HG02571 (cell line): ENCODE data around the gene MOGAT1.
A peak's percentile ranks its signal among the peaks of the same experiment; 100 is the strongest.
"Not testable (repeated sequence)": the region's sequence is repeated elsewhere in the genome, so short reads cannot be mapped to it uniquely, and the experiment has no call there.

ENCODE experiments used
- ATAC-seq: cut with Tn5 transposase; IDR thresholded peaks from one replicate; pipeline ENCODE4 v1.9.1; 2021; ENCODE audit warnings: mild to moderate bottlenecking, moderate library complexity; ENCODE audit not compliant: unreplicated experiment

The MOGAT1 gene

DNA sequence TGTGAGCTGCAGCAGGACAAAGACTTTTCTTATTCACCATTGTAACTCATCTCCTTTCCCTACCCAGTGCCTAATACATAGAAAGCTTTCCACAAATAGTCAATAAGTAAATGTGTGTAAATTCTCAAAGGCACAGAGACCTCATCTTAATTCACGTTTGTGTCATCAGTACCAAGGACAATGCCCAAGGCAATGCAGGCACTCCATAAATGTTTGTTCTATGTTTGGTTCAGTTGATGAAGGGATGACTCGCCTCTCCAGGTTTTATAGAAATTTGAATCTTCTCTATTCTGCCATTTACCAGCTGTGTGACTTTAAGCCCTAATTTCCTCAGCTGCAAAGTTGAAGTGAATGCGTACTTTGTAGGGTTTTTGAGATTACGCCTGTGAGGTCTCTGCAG, 2.1 kb upstream of the MOGAT1 start:
- no peak for ATAC-seq

DNA sequence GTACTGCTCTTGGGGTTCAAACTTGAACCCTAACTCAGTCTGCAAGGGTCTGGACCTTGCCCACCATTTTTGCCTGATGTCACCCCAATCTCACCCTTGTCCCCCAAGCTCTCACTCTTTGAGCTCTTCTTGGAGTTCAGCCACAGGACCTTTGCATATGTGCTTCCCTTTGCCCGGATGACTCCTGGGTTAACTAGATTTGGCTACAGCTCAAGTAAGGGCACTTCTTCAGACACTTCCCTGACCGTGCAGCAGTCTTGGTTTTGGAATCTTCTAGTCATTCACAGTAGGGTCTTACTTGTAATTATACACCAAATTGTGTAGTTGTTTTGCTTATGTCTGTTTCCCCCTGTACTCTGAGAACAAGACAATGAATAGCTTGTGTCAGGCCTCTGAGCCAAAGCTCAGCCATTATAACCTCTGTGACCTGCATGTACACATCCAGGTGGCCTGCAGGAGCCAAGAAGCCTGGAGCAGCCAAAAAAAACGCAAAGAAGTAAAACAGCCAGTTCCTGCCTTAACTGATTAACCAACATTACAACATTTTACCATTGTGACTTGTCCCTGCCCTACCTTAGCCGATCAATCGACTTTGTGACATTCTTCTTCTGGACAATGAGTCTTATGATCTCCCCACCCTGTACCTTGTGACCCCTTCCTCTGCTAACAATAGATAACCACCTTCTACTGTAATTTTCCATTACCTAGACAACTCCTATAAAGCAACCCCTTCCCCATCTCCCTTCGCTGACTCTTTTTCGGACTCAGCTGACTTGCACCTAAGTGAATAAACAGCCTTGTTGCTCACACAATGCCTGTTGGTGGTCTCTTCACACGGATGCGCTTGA, 1.0 kb upstream of the MOGAT1 start:
- ATAC-seq: no peak

DNA sequence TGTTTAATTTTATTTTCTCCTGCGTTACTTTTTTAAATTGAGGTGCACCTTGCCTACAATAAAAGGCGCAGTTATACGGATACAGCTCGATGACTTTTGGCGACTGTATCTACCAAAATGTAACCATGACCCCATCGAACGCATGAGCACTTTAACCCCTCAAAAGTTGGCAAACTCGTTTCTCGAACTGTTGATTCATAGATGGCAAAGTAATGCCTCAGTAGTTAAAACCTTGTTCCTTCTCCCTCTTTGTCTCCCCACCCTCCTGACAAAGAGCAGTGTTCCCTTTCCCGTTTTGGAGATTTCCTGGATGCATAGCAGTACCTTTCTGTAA, 577 bp downstream of the MOGAT1 start:
- ATAC-seq: no peak

DNA sequence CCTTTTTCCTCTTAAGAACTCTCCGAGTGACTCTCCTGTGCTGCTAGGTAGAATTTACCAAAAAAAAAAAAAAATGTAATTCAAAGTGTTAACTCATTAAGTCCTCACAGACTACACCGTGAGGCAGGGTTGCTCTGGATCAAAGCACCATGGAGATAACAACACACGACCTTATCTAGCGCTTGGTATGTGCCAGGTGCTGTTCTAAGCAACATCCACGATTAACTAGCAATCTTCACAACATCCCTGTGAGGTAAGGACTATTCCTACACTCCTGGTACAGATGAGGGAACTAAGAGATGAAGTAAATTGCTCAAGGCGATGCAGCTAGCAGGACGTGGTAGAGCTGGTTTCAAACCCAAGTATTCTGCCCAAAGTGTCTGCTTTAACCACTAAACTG, 1.8 kb downstream of the MOGAT1 start:
- no peak for ATAC-seq

DNA sequence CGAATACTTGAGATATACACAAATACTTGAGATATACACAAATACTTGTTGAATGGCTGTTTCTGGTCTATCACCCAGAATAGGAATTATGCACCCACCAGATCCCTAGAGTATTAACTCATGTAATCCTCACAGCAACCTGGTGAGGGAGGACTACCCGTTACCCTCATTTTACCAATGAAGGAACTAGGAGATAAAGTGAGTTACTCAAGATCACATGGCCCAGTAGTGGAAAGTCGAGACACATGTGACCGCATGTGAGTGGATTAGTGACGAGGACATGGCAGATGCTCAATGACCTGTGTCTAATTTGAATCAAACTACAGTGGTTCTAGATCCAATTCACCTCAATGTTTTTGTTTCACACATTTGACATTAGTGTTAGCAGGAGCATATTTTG, 2.4 kb downstream of the MOGAT1 start:
- ATAC-seq: no peak

DNA sequence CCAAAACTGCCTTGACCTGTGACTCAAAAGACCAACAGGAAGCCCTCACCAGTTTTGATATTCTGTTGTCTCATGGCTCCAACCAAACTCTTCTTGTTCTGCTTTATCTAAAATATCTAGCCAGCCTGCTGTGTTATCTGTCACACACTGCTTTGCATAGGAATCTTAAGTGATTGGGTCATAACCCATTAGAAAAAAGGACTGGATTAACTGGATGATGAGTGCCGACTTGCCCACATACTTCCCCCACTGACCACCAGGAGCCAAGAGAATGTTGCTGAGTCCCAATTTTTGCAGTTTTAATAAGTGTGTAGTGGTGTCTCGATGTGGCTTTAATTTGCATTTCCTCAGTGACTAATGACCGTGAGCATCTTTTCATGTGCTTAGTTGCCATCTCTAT, 6.5 kb downstream of the MOGAT1 start:
- ATAC-seq: no peak

DNA sequence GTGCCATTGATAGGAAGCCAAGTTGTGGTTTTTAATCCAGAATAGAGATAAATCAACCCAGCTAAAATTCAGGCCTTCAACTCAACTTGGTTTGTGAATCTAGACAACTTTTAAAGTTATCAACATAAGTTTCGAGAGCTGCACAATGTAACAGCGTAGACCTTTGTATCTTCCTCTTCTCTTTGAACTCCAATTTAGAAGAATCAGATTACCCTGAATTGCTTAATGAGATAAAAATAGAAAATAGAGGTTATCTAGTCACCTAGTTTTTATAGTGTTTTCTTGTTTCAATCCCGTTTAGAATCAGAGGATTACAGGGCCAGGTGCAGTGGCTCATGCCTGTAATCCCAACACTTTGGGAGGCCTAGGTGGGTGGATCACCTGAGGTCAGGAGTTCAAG, 12.3 kb downstream of the MOGAT1 start:
- ATAC-seq: no peak

DNA sequence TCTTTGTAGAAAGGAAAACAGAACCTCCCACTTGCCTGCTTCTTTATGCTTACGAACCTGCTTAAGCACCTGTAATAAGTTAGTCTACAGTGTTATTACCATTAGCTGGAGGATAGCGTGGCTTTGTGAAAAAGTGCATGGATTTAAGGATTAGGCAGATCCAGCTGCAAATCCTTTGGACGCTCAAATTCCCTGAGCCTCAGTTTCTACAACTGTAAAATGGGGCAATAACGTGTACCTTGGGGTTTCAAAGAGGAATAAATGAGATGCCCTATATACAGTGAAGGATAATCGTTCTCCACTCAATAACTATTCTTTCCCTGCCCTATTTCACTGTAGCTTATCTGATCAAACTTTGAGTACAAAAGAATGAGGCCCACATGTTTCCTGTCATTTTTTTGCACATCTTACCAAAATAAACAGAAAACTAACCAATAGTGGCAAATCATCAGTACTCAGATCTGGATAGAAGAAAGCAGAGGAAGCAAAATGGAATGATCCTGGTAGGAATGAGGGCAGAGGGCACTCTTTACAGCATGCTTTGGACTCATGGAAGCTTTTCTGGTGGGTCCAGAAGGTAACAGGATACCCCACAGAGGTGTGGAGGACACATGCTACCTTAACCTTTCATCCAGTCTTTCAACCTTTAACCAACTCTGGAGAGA, 14.8 kb downstream of the MOGAT1 start:
- ATAC-seq: no peak

DNA sequence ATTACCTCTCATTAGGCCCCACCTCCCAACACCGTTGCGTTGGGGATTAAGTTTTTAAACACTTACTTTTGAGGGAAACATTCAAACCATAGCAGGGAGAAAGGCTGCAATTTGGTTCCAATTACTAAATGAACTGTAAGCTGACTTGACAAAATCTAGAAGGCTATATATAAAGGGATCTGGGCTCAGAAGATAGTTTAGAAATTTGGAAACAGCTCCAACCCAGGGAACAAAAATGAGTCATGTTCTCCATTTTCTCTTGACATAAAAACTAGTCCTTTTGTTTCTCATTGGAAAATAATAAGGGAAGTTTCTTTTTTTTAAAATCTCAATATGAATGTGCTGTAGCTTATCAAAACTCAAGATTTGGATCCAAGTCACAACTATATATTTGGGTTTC, 17.5 kb downstream of the MOGAT1 start:
- no peak for ATAC-seq

DNA sequence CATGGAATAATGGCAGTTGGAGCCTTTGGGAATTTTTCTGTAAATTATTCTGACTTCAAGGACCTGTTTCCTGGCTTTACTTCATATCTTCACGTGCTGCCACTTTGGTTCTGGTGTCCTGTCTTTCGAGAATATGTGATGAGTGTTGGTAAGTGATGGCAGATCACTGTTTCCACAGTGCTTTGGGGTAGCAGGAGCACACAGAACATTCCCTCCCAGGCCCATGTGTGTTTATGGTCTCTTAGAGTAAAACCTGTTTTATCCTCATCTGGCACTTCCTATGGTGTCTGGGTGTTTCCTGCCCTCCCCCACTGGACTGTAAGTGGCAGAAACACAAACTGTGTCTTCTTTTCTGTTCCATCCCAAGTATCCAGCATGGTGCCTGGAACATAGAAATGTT, 17.9 kb downstream of the MOGAT1 start:
- ATAC-seq: no peak

DNA sequence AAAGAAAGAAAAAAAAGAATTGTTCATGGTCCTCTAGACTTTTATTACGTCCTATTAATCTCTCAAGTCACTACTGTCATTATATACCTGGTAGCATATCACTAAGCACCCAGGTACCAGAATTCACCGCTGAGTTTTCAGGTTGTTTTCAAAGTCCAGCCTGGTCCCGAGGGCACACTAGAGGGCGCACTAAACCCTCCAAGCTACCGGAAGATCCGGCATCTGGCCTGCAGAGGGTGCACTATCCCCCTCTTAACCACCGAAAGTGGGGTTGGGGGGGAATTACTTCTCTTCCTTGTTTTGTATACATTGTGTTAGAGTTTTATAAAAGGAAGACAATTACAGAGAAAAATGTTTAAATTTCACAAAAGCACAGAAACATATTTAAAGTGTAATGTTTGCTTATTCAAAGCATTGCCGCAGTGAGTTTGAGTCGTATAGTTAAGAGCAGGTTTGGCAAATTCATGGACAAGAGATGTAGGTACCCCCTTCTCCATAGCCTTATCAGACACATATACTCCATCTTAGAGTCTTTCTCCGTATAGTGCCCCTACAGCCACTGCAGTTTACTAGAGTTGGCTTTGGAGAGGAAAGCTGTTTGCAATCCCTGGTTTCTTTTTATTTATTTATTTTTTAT, 19.2 kb downstream of the MOGAT1 start:
- peak; percentile 92 for ATAC-seq

DNA sequence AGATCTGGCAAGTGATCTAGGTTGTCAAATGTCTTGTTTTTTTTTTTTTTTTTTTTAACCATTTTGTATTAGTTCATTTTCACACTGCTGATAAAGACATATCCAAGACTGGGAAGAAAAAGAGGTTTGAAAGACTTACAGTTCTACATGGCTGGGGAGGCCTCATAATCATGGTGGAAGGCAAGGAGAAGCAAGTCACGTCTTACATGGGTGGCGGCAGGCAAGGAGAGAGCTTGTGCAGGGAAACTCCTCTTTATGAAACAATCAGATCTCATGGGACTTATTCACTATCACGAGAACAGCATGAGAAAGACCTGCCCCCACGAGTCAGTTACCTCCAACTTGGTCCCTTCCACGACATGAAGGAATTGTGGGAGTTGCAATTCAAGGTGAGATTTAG, 22.0 kb downstream of the MOGAT1 start:
- not testable (repeated sequence) for ATAC-seq

DNA sequence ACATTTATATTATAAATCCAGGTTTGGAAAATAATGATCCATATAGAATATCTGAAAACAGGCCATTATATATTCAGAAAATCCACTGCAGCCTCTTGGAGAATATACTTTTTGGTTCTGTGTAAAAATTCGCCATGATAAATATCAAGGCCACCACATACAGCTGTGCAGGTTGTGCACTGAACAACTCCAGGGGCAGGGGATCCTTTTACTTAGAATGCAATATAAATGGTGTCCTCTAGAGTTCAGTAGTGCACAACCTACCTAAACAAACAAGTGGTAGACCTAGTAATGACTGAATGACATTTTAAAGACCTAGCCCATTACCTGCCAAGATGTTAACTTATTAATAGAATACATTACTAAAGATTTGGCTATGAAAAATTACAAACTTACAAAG, 22.4 kb downstream of the MOGAT1 start:
- ATAC-seq: peak; percentile 46

DNA sequence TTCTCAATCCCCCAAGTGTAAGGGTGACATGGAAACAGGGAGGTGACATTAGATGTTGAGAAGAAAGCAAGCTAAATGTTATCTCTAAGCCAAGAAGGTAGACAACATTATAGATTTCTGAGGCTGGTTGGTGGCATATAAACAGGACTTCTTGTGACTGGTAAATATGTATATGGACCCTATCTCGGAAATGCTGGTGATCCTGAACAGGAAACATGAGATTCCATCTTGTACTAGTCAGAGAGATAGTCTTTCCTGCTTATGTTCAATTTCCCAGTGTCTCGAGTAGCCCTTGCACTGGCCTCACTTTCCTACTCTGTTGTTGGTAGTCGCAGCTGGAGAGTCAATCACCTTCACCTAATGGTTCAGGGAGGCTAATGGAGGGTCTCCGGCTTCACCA, 26.8 kb downstream of the MOGAT1 start:
- ATAC-seq: no peak

DNA sequence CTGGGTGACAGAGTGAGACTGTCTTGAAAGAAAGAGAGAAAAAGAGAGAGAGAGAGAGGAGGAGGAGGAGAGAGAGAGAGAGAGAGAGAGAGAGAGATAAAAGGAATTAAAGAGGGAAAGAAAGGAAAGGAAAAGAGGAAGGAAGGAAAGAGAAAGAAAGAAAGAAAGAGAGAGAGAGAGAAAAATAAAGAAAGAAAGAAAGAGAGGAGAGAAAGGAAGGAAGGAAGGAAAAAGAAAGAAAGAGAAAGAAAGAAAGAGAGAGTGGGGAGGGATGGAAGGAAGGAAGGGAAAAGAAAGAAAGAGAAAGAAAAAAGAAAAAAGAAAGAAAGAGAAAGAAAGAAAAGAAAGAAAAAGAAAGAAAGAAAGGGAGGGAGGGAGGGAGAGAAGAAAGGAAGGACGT, 29.8 kb downstream of the MOGAT1 start:
- ATAC-seq: no peak

DNA sequence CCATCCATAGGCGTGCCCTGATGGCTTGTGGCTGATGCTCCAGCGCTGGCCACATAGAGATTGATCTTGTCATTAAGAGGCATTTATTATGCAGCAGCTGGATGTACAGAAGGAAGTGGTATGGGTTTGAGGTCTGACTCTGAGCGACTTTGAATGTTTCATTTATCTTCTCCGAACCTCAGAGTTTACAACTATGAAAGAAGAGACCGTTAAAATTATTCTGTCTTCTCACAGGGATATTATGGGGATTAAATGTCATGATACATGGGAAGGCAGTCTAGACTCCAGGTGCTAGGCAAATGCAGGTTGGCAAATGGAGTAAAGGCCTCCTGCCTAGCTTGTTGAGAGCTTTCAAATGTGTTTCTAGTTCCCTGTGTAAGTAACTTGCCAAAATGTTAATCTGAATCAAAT, 30.3 kb downstream of the MOGAT1 start:
- no peak for ATAC-seq

DNA sequence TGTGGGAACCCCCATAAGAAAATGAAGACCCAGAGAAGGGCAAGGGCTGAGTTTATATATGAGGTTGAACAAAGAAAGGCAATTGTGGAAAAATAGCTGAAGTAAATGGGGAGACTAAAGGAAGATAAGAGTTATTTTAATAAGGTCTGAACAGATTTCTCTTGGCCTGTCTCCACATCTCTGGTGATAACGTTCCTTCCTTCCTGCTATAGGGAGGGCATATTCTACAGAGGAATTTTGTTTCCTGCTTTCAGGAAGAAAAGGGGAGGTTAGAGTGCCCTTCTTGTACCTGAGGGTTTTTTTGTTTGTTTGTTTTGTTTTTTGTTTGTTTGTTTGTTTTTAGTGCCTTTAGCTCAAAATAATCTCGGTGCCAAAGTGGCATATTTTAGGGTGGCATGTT, 31.6 kb downstream of the MOGAT1 start:
- no peak for ATAC-seq

DNA sequence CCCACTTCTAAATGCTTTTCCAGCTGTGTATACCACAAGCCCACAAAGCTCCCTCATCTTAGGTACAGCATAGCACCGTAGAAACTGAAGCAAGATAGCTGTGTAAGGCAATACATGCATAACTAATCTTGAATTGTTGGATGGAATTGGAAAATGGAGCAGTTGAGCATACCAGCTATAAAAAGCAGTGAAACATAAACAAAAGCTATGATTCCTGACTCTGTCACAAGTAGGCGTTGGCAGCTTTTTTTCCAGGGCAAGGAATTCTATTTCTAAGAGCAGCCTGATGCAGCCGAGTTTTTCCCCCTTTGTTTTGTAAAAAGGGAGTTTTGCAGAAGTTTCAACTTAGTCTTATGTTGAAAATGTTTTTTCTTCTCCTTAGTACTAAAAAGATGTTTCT, 32.4 kb downstream of the MOGAT1 start:
- ATAC-seq: no peak

DNA sequence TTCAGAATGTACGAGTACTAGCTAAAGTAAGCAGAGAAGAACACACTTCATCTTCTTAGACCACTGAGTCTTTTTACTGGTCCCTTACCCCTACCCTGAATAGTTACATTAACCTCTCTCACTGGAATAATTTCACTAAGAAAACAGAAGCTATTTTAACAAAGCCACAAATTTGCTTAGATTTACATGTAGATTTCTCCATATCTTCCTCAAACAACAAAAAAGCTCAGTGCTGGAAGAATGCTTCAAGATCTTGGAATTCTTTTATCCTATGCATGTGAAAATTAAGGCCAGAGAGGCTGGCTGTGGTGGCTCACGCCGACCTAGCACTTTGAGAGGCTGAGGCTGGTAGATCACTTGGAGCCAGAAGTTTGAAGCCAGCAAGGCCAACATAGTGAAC, 35.2 kb downstream of the MOGAT1 start:
- no peak for ATAC-seq

DNA sequence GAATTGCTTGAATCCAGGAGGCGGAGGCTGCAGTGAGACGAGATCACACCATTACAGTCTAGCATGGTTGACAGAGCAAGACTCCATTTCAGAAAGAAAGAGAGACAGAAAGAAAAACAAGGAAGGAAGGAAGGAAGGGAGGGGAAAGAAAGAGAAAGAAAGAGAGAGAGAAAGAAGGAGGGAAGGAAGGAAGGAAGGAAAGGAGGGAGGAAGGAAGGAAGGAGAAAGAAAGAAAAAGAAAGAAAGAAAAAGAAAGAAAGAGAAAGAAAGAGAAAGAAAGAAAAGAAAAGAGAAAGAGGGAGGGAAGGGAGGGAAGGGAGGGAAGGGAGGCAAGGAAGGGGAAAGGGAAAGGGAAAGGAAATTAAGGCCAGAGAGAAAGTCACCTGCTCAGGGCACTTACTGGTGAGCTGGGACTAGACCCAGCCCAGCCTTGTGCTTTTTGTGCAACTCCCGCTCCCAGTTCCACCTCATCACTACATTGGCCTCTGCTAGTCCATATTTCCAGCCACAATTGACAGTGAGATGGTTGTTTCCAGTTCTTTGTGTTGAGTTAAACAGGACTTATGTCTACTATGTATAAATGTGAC, 35.7 kb downstream of the MOGAT1 start:
- ATAC-seq: no peak

DNA sequence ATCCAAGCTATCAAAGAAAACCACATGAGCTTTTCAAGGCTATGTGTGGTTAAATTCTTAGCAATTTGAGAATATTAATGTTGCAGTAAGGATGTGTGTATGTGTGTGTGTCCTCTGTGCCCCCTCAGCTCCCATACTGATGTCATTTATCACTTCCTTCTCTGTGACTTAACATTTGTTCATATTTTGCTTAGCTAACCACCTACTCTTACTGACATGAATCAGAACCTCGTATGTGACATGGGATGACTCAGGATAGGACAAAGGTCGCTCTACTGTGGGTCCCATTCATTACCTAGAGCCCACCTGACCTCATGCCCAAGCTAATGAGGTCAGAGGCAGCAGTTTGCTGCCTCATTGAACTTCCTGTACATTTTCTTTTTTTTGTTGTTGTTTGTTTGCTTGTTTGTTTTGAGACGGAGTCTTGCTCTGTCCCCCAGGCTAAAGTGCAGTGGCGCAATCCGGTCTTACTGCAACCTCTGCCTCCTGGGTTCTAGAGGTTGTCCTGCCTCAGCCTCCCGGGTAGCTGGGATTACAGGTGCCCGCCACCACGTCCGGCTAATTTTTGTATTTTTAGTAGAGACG, 36.3 kb downstream of the MOGAT1 start:
- no peak for ATAC-seq
